ENCODE data around the gene HPCAL1. TPM values are rescaled to one million over a fixed set of nuclear protein-coding genes. Genes with fewer than 3 reads are reported as not detected.

The HPCAL1 gene
- total and polyA plus RNA-seq, 2 of the 4 experiments (the other 2 are of a cell fraction) = 8.2 to 33.7 TPM

- no peaks in the 10 kb centered on the region for H3K9me1 ChIP-seq (ENCODE audit: insufficient read depth, low read length)
- no peak overlapping the region for H3K23ac ChIP-seq (ENCODE audit: low read depth, low read length)
- H3K36me3 ChIP-seq (ENCODE audit: control insufficient read depth, insufficient read depth, low read length) = no peaks in the 10 kb centered on the region
- no peak overlapping the region for H3K9ac ChIP-seq (ENCODE audit: low read depth, low read length)
- no peak overlapping the region for H2BK120ac ChIP-seq (ENCODE audit: low read depth, low read length)
- H4K5ac ChIP-seq (ENCODE audit: low read depth, low read length) = no peak overlapping the region
- dilution Hi-C loops (cut with HindIII; ENCODE audit: low sequenced_read_pairs, unreplicated experiment) = no loop called here
- intact Hi-C loops (cut with micrococcal nuclease) = no loop called here
- no peak overlapping the region for H4K91ac ChIP-seq (ENCODE audit: insufficient read depth, low read depth, low read length)
- no peak overlapping the region for H3K4me2 ChIP-seq (ENCODE audit: low read depth, low read length)
- no peak overlapping the region for H3K56ac ChIP-seq (ENCODE audit: extremely low read depth, insufficient read depth, low read length)
- TF ChIP-seq, protein P1, sequence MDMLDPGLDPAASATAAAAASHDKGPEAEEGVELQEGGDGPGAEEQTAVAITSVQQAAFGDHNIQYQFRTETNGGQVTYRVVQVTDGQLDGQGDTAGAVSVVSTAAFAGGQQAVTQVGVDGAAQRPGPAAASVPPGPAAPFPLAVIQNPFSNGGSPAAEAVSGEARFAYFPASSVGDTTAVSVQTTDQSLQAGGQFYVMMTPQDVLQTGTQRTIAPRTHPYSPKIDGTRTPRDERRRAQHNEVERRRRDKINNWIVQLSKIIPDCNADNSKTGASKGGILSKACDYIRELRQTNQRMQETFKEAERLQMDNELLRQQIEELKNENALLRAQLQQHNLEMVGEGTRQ (IDR thresholded peaks at IDR 0.05; ENCODE audit: low read depth, low read length) = no peak
- TF ChIP-seq RCOR1 (IDR thresholded peaks at IDR 0.05; ENCODE audit: insufficient replicate concordance, low read length) (no peak), POLR2A (IDR thresholded peaks at IDR 0.05; ENCODE audit: low read depth, low read length) (no peak), MXI1 (IDR thresholded peaks at IDR 0.05; ENCODE audit: borderline replicate concordance, low read depth, low read length) (no peak), ELK1 (IDR thresholded peaks at IDR 0.05; ENCODE audit: borderline replicate concordance, low read depth, low read length) (no peak), SMC3 (IDR thresholded peaks at IDR 0.05; ENCODE audit: low read depth, low read length) (no peak), CHD1 (IDR thresholded peaks at IDR 0.05; ENCODE audit: low read depth, low read length) (no peak), RAD21 (IDR thresholded peaks at IDR 0.05; ENCODE audit: low read length) (no peak), RFX5 (IDR thresholded peaks at IDR 0.05; ENCODE audit: low read depth, low read length) (no peak), MAZ (IDR thresholded peaks at IDR 0.05; ENCODE audit: borderline replicate concordance, low read depth, low read length) (no peak), MAFK (IDR thresholded peaks at IDR 0.05; ENCODE audit: low read depth, low read length) (no peak)
- TF ChIP-seq, protein P2, sequence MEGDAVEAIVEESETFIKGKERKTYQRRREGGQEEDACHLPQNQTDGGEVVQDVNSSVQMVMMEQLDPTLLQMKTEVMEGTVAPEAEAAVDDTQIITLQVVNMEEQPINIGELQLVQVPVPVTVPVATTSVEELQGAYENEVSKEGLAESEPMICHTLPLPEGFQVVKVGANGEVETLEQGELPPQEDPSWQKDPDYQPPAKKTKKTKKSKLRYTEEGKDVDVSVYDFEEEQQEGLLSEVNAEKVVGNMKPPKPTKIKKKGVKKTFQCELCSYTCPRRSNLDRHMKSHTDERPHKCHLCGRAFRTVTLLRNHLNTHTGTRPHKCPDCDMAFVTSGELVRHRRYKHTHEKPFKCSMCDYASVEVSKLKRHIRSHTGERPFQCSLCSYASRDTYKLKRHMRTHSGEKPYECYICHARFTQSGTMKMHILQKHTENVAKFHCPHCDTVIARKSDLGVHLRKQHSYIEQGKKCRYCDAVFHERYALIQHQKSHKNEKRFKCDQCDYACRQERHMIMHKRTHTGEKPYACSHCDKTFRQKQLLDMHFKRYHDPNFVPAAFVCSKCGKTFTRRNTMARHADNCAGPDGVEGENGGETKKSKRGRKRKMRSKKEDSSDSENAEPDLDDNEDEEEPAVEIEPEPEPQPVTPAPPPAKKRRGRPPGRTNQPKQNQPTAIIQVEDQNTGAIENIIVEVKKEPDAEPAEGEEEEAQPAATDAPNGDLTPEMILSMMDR (conservative IDR thresholded peaks at IDR 0.05; ENCODE audit: low read depth, low read length) = no peak
- WGBS, 2 experiments (ENCODE audit: extremely low coverage in 2 of 2, insufficient read length in 1 of 2) = 79% methylated on average over 12 of the region's 26 CpGs; no CpG with 5 or more reads in 1 of the 2 experiments
- no peak overlapping the region for H3K18ac ChIP-seq (ENCODE audit: low read depth, low read length)
- no peak overlapping the region for H4K8ac ChIP-seq (ENCODE audit: low read depth in 2 of 2, low read length in 2 of 2)
- no peak overlapping the region for H2BK5ac ChIP-seq (ENCODE audit: low read depth, low read length, poor library complexity, severe bottlenecking)
- no peak overlapping the region for H3K4ac ChIP-seq (ENCODE audit: low read depth, low read length)
- DNase-seq = no peak
- H3K27me3 ChIP-seq (ENCODE audit: control insufficient read depth, insufficient read depth, low read length) = peaks cover 22% of the 10 kb centered on the region
- H2AK9ac ChIP-seq (replicated peaks; ENCODE audit: low read depth, low read length, poor library complexity) = no peak overlapping the region
- no peak overlapping the region for H2BK20ac ChIP-seq (ENCODE audit: low read depth, low read length)
- no peak overlapping the region for H3K27ac ChIP-seq (ENCODE audit: insufficient read depth, low read length)
- ChIA-PET CTCF (interaction anchor here (1.0 kb wide), 1 partner anchor 193 kb away, joined by 3 read pairs; no protein-coding TSS in a partner anchor), POLR2A (ENCODE audit: unreplicated experiment) (no interaction called here)
- in situ Hi-C loops (cut with MboI; ENCODE audit: low sequenced_read_pairs) = no loop called here
- H3K9me3 ChIP-seq (ENCODE audit: control insufficient read depth, insufficient read depth, low read length) = no peaks in the 10 kb centered on the region
- H3K4me3 ChIP-seq (ENCODE audit: insufficient read depth, low read depth, low read length) = no peak overlapping the region
- no peak for ATAC-seq (ENCODE audit: low read depth)
- H3K14ac ChIP-seq (replicated peaks; ENCODE audit: low read depth, low read length) = no peak overlapping the region
- H2BK15ac ChIP-seq (ENCODE audit: low read depth, low read length) = no peak overlapping the region
- H2AFZ ChIP-seq (replicated peaks; ENCODE audit: low read length, poor library complexity) = no peak overlapping the region
- H3K4me1 ChIP-seq (ENCODE audit: control insufficient read depth, insufficient read depth, low read length) = peaks cover 2% of the 10 kb centered on the region; the same call in 1 of the 2 replicates
- no peaks in the 10 kb centered on the region for H4K20me1 ChIP-seq (ENCODE audit: insufficient read depth, low read length)
- H3K79me1 ChIP-seq (ENCODE audit: low read depth in 1 of 2, low read length in 2 of 2) = no peaks in the 10 kb centered on the region
- H2AK5ac ChIP-seq (ENCODE audit: low read depth, low read length) = no peak overlapping the region
- no TSS peak for BruUV-seq (replicated peaks)
Measured at GRCh38 chr2:10264506-10265328, 38.0 kb upstream of the HPCAL1 start.
